Measurements from ENCODE around the gene DOCK3.

DNA sequence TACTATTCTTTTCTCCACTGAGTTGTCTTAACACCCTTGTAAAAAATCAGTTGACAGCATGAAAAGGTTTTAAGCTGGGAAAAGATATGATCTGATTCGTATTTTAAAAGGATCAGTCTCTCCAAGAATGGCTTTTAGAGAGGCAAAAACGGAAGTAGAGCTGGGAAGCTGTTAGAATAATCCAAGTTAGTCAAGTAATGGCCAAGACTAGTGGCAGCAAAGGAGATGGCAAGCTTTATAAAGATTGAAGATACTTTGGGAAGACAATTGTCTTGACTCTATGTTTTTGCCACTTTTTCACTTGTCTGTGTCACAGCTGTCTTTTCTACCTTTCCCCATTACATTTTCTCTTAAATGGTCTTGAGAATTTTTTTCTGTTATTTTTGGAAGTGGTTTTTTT lies 466.8 kb downstream of the DOCK3 start:
- TF ChIP-seq, protein P1, sequence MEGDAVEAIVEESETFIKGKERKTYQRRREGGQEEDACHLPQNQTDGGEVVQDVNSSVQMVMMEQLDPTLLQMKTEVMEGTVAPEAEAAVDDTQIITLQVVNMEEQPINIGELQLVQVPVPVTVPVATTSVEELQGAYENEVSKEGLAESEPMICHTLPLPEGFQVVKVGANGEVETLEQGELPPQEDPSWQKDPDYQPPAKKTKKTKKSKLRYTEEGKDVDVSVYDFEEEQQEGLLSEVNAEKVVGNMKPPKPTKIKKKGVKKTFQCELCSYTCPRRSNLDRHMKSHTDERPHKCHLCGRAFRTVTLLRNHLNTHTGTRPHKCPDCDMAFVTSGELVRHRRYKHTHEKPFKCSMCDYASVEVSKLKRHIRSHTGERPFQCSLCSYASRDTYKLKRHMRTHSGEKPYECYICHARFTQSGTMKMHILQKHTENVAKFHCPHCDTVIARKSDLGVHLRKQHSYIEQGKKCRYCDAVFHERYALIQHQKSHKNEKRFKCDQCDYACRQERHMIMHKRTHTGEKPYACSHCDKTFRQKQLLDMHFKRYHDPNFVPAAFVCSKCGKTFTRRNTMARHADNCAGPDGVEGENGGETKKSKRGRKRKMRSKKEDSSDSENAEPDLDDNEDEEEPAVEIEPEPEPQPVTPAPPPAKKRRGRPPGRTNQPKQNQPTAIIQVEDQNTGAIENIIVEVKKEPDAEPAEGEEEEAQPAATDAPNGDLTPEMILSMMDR (conservative IDR thresholded peaks at IDR 0.05; ENCODE audit: low read depth, low read length) = no peak
- no peak for TF ChIP-seq CEBPB (IDR thresholded peaks at IDR 0.05; ENCODE audit: low read depth, low read length)
- no peak for TF ChIP-seq FOS (IDR thresholded peaks at IDR 0.05; ENCODE audit: low read depth, low read length)
- no peak for TF ChIP-seq RFX5 (IDR thresholded peaks at IDR 0.05; ENCODE audit: low read depth, low read length)

All from IMR-90 (cell line).